ENCODE results near the gene SPDEF. TPM values are rescaled to one million over a fixed set of nuclear protein-coding genes. Genes with fewer than 3 reads are reported as not detected.

Gene SPDEF
- total and polyA plus RNA-seq, 2 of the 13 experiments (the other 11 are each of a cell fraction or from before 2014, with no cell fraction given): not detected

DNA sequence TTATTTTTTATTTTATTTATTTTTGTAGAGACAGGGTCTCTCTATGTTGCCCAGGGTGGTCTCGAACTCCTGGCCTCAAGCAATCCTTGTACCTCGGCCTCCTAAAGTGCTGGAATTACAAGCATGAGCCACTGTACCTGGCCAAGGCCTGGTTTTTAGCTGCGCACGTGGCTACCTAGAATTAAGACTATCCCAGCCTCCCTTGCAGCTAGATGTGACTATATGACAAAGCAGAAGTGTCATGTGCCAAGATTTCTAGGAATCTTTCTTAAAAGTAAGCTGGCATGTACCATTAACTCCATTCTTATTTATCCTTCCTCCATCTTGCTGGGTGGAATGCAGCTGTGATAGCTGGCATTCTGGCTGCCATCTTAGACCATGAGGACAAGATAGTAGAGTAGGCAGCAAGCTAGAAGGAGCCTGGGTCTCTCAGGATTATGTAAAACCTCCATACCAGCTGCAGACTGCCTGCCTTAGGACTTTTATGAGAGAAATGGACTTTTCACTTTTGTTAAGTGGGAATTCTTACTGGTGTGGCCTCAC lies 2.1 kb upstream of the SPDEF start:
- ATAC-seq (no peak), FAIRE-seq (no peak), DNase-seq (ENCODE audit: low spot score) (no peak)
- intact Hi-C loops (cut with micrococcal nuclease; ENCODE audit: unreplicated experiment) (no loop called here), in situ Hi-C loops (cut with HindIII; ENCODE audit: extremely low pct_ligation_motif_present, low pct_unique_long_range_greater_than_20kb) (no loop called here)
- no peaks in the 10 kb centered on the region for H3K36me3 ChIP-seq (replicated peaks in 1 of 2; ENCODE audit: control insufficient read depth in 1 of 2, insufficient read depth in 2 of 2, low read length in 2 of 2)
- ChIA-PET POLR2A (no interaction called here), CTCF (ENCODE audit: low intra/inter-chr PET ratio, low total read pairs) (no interaction called here)
- H3K4me1 ChIP-seq (ENCODE audit: insufficient read depth, low read length): peaks cover 45% of the 10 kb centered on the region
- H3K79me2 ChIP-seq (ENCODE audit: insufficient read depth, low read length): no peaks in the 10 kb centered on the region
- H4K20me1 ChIP-seq (ENCODE audit: insufficient read depth, low read length): no peaks in the 10 kb centered on the region
- no peak overlapping the region for H3K4me3 ChIP-seq (replicated peaks in 1 of 3; ENCODE audit: insufficient read depth in 1 of 3, low read depth in 2 of 3, low read length in 3 of 3)
- H3K9me3 ChIP-seq (ENCODE audit: low read length): no peaks in the 10 kb centered on the region
- H3K9ac ChIP-seq (ENCODE audit: insufficient read depth, low read depth, low read length): no peak overlapping the region
- WGBS (ENCODE audit: low lambda C conversion rate): 36% methylated on average over 4 of the region's 4 CpGs
- H3K27me3 ChIP-seq (ENCODE audit: control insufficient read depth in 1 of 2, insufficient read depth in 2 of 2, low read length in 2 of 2): peaks cover 16 to 65% of the 10 kb centered on the region in 2 experiments
- no TSS peak for BruUV-seq (replicated peaks)
- H3K27ac ChIP-seq (ENCODE audit: extremely low read length, insufficient read depth, low read length): no peak overlapping the region
- no peak overlapping the region for H2AFZ ChIP-seq (ENCODE audit: low read length)
- TF ChIP-seq SKI (IDR thresholded peaks at IDR 0.05; ENCODE audit: partially characterized antibody): no peak
- no peak for TF ChIP-seq SP1 (IDR thresholded peaks at IDR 0.05)
- no peak for TF ChIP-seq SP1 (CRISPR knock-in tag; IDR thresholded peaks at IDR 0.05)
- TF ChIP-seq ZBTB7A (CRISPR knock-in tag; IDR thresholded peaks at IDR 0.05): no peak
- TF ChIP-seq, protein P1, sequence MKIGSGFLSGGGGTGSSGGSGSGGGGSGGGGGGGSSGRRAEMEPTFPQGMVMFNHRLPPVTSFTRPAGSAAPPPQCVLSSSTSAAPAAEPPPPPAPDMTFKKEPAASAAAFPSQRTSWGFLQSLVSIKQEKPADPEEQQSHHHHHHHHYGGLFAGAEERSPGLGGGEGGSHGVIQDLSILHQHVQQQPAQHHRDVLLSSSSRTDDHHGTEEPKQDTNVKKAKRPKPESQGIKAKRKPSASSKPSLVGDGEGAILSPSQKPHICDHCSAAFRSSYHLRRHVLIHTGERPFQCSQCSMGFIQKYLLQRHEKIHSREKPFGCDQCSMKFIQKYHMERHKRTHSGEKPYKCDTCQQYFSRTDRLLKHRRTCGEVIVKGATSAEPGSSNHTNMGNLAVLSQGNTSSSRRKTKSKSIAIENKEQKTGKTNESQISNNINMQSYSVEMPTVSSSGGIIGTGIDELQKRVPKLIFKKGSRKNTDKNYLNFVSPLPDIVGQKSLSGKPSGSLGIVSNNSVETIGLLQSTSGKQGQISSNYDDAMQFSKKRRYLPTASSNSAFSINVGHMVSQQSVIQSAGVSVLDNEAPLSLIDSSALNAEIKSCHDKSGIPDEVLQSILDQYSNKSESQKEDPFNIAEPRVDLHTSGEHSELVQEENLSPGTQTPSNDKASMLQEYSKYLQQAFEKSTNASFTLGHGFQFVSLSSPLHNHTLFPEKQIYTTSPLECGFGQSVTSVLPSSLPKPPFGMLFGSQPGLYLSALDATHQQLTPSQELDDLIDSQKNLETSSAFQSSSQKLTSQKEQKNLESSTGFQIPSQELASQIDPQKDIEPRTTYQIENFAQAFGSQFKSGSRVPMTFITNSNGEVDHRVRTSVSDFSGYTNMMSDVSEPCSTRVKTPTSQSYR (CRISPR knock-in tag; IDR thresholded peaks at IDR 0.05; ENCODE audit: borderline replicate concordance): no peak
- no peak for TF ChIP-seq ZNF563 (CRISPR knock-in tag; IDR thresholded peaks at IDR 0.05)
- H3K4me2 ChIP-seq (ENCODE audit: low read depth, low read length): no peak overlapping the region

DNA sequence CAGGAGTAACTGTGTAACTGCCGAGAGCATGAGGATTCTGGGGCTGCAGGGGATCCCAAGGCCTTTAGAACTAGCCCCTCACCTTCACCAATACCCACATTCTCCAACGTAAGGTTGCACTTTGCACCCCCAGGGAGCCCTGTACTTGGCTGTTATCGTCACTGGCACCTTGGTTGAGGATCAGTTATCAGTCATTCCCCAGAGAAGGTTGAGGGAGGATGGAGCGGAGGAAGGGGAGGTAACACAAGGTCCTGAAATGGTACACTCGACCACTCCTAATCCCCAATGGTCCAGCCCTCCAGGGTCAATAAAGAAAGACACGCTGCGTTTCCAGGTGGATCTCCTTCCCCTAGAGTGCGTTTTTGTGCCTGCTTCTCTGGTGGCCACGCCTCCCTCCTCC lies 1.1 kb upstream of the SPDEF start:
- FAIRE-seq (no peak), ATAC-seq (no peak), DNase-seq (ENCODE audit: low spot score) (no peak)
- CTCF ChIA-PET (ENCODE audit: low intra/inter-chr PET ratio, low total read pairs): no interaction called here
- H3K36me3 ChIP-seq (replicated peaks in 1 of 2; ENCODE audit: control insufficient read depth in 1 of 2, insufficient read depth in 2 of 2, low read length in 2 of 2): no peaks in the 10 kb centered on the region
- 45% methylated on average over 9 of the region's 9 CpGs for WGBS (ENCODE audit: low lambda C conversion rate)
- H4K20me1 ChIP-seq (ENCODE audit: insufficient read depth, low read length): no peaks in the 10 kb centered on the region
- H3K79me2 ChIP-seq (ENCODE audit: insufficient read depth, low read length): no peaks in the 10 kb centered on the region
- no peak overlapping the region for H3K9ac ChIP-seq (ENCODE audit: insufficient read depth, low read depth, low read length)
- BruUV-seq (replicated peaks): no TSS peak
- intact Hi-C loops (cut with micrococcal nuclease; ENCODE audit: unreplicated experiment): no loop called here
- in situ Hi-C loops (cut with HindIII; ENCODE audit: extremely low pct_ligation_motif_present, low pct_unique_long_range_greater_than_20kb): no loop called here
- no peak overlapping the region for H3K27ac ChIP-seq (ENCODE audit: extremely low read length, insufficient read depth, low read length)
- peaks cover 35% of the 10 kb centered on the region for H3K4me1 ChIP-seq (ENCODE audit: insufficient read depth, low read length)
- peaks cover 19 to 64% of the 10 kb centered on the region in 2 experiments for H3K27me3 ChIP-seq (ENCODE audit: control insufficient read depth in 1 of 2, insufficient read depth in 2 of 2, low read length in 2 of 2)
- no peak overlapping the region for H3K4me2 ChIP-seq (ENCODE audit: low read depth, low read length)
- POLR2A ChIA-PET: no interaction called here
- H2AFZ ChIP-seq (ENCODE audit: low read length): no peak overlapping the region
- H3K9me3 ChIP-seq (ENCODE audit: low read length): no peaks in the 10 kb centered on the region
- no peak overlapping the region for H3K4me3 ChIP-seq (replicated peaks in 1 of 3; ENCODE audit: insufficient read depth in 1 of 3, low read depth in 2 of 3, low read length in 3 of 3)
- TF ChIP-seq ARNT (IDR thresholded peaks at IDR 0.05) (no peak), YY1 (IDR thresholded peaks at IDR 0.05; ENCODE audit: insufficient read depth, insufficient replicate concordance, low read depth, low read length) (no peak), MTF2 (CRISPR knock-in tag; IDR thresholded peaks at IDR 0.05; ENCODE audit: borderline replicate concordance) (no peak), TRIM24 (CRISPR knock-in tag; IDR thresholded peaks at IDR 0.05) (no peak), ZNF207 (IDR thresholded peaks at IDR 0.05; ENCODE audit: borderline replicate concordance) (no peak), PRMT3 (CRISPR knock-in tag; IDR thresholded peaks at IDR 0.05; ENCODE audit: borderline replicate concordance, low read depth) (no peak), ZNF567 (CRISPR knock-in tag; IDR thresholded peaks at IDR 0.05; ENCODE audit: borderline replicate concordance) (no peak), BHLHE40 (IDR thresholded peaks at IDR 0.05; ENCODE audit: low read length) (no peak), NFRKB (IDR thresholded peaks at IDR 0.05) (no peak)
- TF ChIP-seq, protein P2, sequence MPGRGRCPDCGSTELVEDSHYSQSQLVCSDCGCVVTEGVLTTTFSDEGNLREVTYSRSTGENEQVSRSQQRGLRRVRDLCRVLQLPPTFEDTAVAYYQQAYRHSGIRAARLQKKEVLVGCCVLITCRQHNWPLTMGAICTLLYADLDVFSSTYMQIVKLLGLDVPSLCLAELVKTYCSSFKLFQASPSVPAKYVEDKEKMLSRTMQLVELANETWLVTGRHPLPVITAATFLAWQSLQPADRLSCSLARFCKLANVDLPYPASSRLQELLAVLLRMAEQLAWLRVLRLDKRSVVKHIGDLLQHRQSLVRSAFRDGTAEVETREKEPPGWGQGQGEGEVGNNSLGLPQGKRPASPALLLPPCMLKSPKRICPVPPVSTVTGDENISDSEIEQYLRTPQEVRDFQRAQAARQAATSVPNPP (CRISPR knock-in tag; IDR thresholded peaks at IDR 0.05): no peak
- TF ChIP-seq, protein P3, sequence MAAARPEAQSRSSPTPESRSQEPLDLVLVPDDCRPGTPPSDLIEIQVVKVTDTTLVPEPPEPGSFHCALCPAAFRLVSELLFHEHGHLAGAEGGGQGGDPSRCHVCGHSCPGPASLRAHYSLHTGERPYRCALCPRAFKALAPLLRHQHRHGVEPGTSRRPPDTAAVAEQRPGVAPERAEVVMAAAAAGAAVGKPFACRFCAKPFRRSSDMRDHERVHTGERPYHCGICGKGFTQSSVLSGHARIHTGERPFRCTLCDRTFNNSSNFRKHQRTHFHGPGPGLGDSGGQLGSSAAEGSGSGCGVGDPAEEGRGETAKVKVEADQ (CRISPR knock-in tag; IDR thresholded peaks at IDR 0.05; ENCODE audit: borderline replicate concordance): no peak

Measured in HepG2 (cell line).